K562 (cell line): ENCODE data around the gene CDC42BPB. TPM values are rescaled to one million over a fixed set of nuclear protein-coding genes. Genes with fewer than 3 reads are reported as not detected.

Source experiments
- ATAC-seq: fragments of 200-7000 bp; cut with Tn5 transposase; 3 replicates; pipeline ENCODE4 v1.9.1; 2020; ENCODE audit warnings: moderate library complexity
- BruUV-seq: library from RNA; stranded (reverse); fragments of 400-500 nt; replicated peaks from 2 replicates; lab custom pipeline; 2021; lab: Mats Ljungman, UMichigan
- CTCF ChIA-PET: fragments of 300-600 bp; formaldehyde crosslinking; extraction: SDS; loops from one replicate; lab custom pipeline; 2021; ENCODE audit warnings: low intra/inter-chr PET ratio; lab: Yijun Ruan, JAX
- POLR2A ChIA-PET: fragments of 300-600, 350-650 bp; sonication (Branson Sonifier 250); formaldehyde crosslinking; extraction: SDS; loops from one replicate; lab custom pipeline; 2021; ENCODE audit warnings: antibody characterized with exemption, inconsistent platforms; lab: Yijun Ruan, JAX
- DNase-seq, 4 experiments: peaks; one replicate each; pipeline versions ENCODE4 v3.0.0 to v3.0.0-alpha.2; 2011 to 2018; ENCODE audit warnings: low spot score in 3 of 4, mixed read lengths in 3 of 4; ENCODE audit errors: extremely low read depth in 1 of 4
- FAIRE-seq: peaks from 2 replicates; lab custom pipeline; 2011; peaks lifted over from hg19 to GRCh38; lab: Jason Lieb, UNC
- H2AFZ ChIP-seq: 2 replicates; pipeline ENCODE4 v1.6.0; 2011; ENCODE audit warnings: low read depth, low read length, control low read depth, inconsistent platforms
- H3K27ac ChIP-seq: fragments of 200-600 bp; 3 replicates; pipeline ENCODE4 v1.8.0; 2011; ENCODE audit warnings: low read depth, mild to moderate bottlenecking, control low read depth, inconsistent platforms, low read length, moderate library complexity, mixed read lengths; ENCODE audit errors: extremely low read depth
- H3K27me3 ChIP-seq, 2 experiments: fragments of 300-600 bp in 1 of 2; 2 replicates in 1 of 2; 3 replicates in 1 of 2; pipeline versions ENCODE4 v1.6.0 to v1.8.0; 2011; ENCODE audit warnings: inconsistent platforms in 2 of 2, low read length in 2 of 2, mild to moderate bottlenecking in 1 of 2, mixed read lengths in 1 of 2, moderate library complexity in 1 of 2; ENCODE audit not compliant: control insufficient read depth in 2 of 2, insufficient read depth in 2 of 2
- H3K36me3 ChIP-seq: fragments of 300-600 bp; 3 replicates; pipeline ENCODE4 v1.8.0; 2011; ENCODE audit warnings: mild to moderate bottlenecking, low read length, inconsistent platforms; ENCODE audit not compliant: control insufficient read depth, insufficient read depth
- H3K4me1 ChIP-seq, 2 experiments: fragments of 200-600 bp in 1 of 2; replicated peaks in 1 of 2; 2 replicates in 1 of 2; 3 replicates in 1 of 2; pipeline versions ENCODE4 v1.5.1 to v1.8.0; 2011; ENCODE audit warnings: inconsistent platforms in 2 of 2, low read length in 2 of 2, mild to moderate bottlenecking in 1 of 2, mixed read lengths in 1 of 2, moderate library complexity in 1 of 2; ENCODE audit not compliant: control insufficient read depth in 2 of 2, insufficient read depth in 2 of 2
- H3K4me2 ChIP-seq: 2 replicates; pipeline ENCODE4 v1.6.1; 2011; ENCODE audit warnings: low read length, control low read depth, inconsistent platforms, mixed read lengths; ENCODE audit not compliant: insufficient read depth
- H3K4me3 ChIP-seq: fragments of 200-600 bp; sonication (generic), shearing (Covaris generic); 2 replicates; pipeline ENCODE4 v1.5.1; 2016; ENCODE audit warnings: control low read depth, inconsistent platforms
- H3K79me2 ChIP-seq: fragments of 200-600 bp; 3 replicates; pipeline ENCODE4 v1.8.0; 2011; ENCODE audit warnings: low read length, inconsistent platforms; ENCODE audit not compliant: control insufficient read depth, insufficient read depth
- H3K9ac ChIP-seq, 2 experiments: 2 replicates each; pipeline versions ENCODE4 v1.6.0 to v1.6.1; 2011; ENCODE audit warnings: low read depth in 2 of 2, low read length in 2 of 2, control low read depth in 1 of 2, inconsistent platforms in 1 of 2, mild to moderate bottlenecking in 1 of 2, mixed read lengths in 1 of 2; ENCODE audit not compliant: insufficient read depth in 1 of 2
- H3K9me1 ChIP-seq: one replicate; pipeline ENCODE4 v1.6.0; 2011; ENCODE audit warnings: inconsistent platforms, mild to moderate bottlenecking, low read length, moderate library complexity; ENCODE audit not compliant: control insufficient read depth, insufficient read depth
- H3K9me3 ChIP-seq: replicated peaks from 2 replicates; pipeline ENCODE4 v1.5.1; 2011; ENCODE audit warnings: low read depth, low read length, inconsistent platforms; ENCODE audit not compliant: control insufficient read depth, insufficient read depth
- H4K20me1 ChIP-seq: replicated peaks from 2 replicates; pipeline ENCODE4 v1.6.1; 2011; ENCODE audit warnings: low read length, inconsistent platforms, mixed read lengths; ENCODE audit not compliant: control insufficient read depth, insufficient read depth
- ARID1B ChIP-seq: fragments of 450-650 bp; IDR thresholded peaks from 2 replicates; pipeline ENCODE4 v1.6.1; 2016; ENCODE audit warnings: antibody characterized with exemption, mild to moderate bottlenecking, inconsistent platforms
- BCL6 ChIP-seq: fragments of 250-450 bp; sonication (Bioruptor Pico); IDR thresholded peaks from 2 replicates; pipeline ENCODE4 v1.4.0; 2020
- CREM ChIP-seq: IDR thresholded peaks from 2 replicates; pipeline ENCODE4 v1.6.1; 2014; ENCODE audit warnings: antibody characterized with exemption, low read depth
- FOXA1 ChIP-seq: fragments of 450-650 bp; IDR thresholded peaks from 2 replicates; pipeline ENCODE4 v1.6.1; 2016; ENCODE audit warnings: mild to moderate bottlenecking, borderline replicate concordance
- FOXA3 ChIP-seq, 2 experiments: fragments of 450-650 bp in 1 of 2; sonication (generic) in 1 of 2; formaldehyde crosslinking; IDR thresholded peaks in 1 of 2; conservative IDR thresholded peaks in 1 of 2; 2 replicates each; pipeline versions ENCODE4 v1.4.0 to v1.8.0; 2020 to 2022; ENCODE audit warnings: mild to moderate bottlenecking in 2 of 2, missing genetic modification reagents in 1 of 2
- KAT7 ChIP-seq: sonication (generic); formaldehyde crosslinking; IDR thresholded peaks from 2 replicates; pipeline ENCODE4 v1.8.0; 2022; ENCODE audit warnings: missing genetic modification reagents, mild to moderate bottlenecking, borderline replicate concordance
- KDM1A ChIP-seq, 2 experiments: fragments of 450-650 bp; IDR thresholded peaks; 2 replicates each; pipeline ENCODE4 v1.6.1; 2016; ENCODE audit warnings: mild to moderate bottlenecking in 2 of 2
- RB1 ChIP-seq: fragments of 450-650 bp; IDR thresholded peaks from 2 replicates; pipeline ENCODE4 v1.6.1; 2017; ENCODE audit warnings: low read depth, mild to moderate bottlenecking
- RFX1 ChIP-seq: fragments of 450-650 bp; IDR thresholded peaks from 2 replicates; pipeline ENCODE4 v1.6.1; 2016; ENCODE audit warnings: mild to moderate bottlenecking, moderate library complexity
- RUNX1 ChIP-seq: sonication (generic); IDR thresholded peaks from 2 replicates; pipeline ENCODE4 v1.6.1; 2016; ENCODE audit warnings: antibody characterized with exemption, low read depth
- SNIP1 ChIP-seq: fragments of 450-650 bp; IDR thresholded peaks from 2 replicates; pipeline ENCODE4 v1.7.1; 2017; ENCODE audit warnings: low read depth, mild to moderate bottlenecking
- SREBF2 ChIP-seq: sonication (generic); formaldehyde crosslinking; IDR thresholded peaks from 2 replicates; pipeline ENCODE4 v1.4.0; 2020; ENCODE audit warnings: mild to moderate bottlenecking, missing genetic modification reagents
- U2AF2 ChIP-seq: fragments of 200-400 bp; formaldehyde crosslinking; optimal IDR thresholded peaks from 2 replicates; pipeline ENCODE3; 2017; ENCODE audit warnings: low read depth, mild to moderate bottlenecking, low read length
- ZFX ChIP-seq: sonication (generic); formaldehyde crosslinking; IDR thresholded peaks from 2 replicates; pipeline ENCODE4 v1.8.0; 2022; ENCODE audit warnings: mild to moderate bottlenecking, missing genetic modification reagents, moderate library complexity
- ZNF408 ChIP-seq: fragments of 250-450 bp; sonication (Bioruptor Pico); IDR thresholded peaks from 2 replicates; pipeline ENCODE4 v1.4.0; 2020; ENCODE audit warnings: low read depth, mild to moderate bottlenecking, moderate library complexity
- WGBS: fragments of 100-300 bp; shearing (Covaris generic); methylation state at CpG from one replicate; pipeline ENCODE4 v1.1.6; 2016; ENCODE audit warnings: low coverage, mixed read lengths; ENCODE audit not compliant: insufficient coverage; ENCODE audit errors: missing lambda C conversion rate; 5-methylcytosine and 5-hydroxymethylcytosine counted together
- in situ Hi-C: fragments of 300-500 bp; cut with MboI; formaldehyde crosslinking; loops from 4 replicates; pipeline ENCODE4 v1.15.0; 2018; ENCODE audit warnings: inconsistent platforms, mixed read lengths
- intact Hi-C: fragments of 100-400 bp; cut with micrococcal nuclease; formaldehyde crosslinking; loops from 2 replicates; pipeline ENCODE4 v1.14.2; 2022
- polyA plus RNA-seq, 8 experiments: library from polyadenylated mRNA; depleted of rRNA in 4 of 8; stranded (reverse) in 5 of 8; unstranded in 3 of 8; fragments of >200 nt; fragmentation: Nextera tagmentation in 2 of 8; fragmentation: Illumina TruSeq in 1 of 8; extraction: Ambion mirVana in 2 of 8; extraction: Trizol in 1 of 8; gene quantifications; 2 replicates each; pipeline versions ENCODE4 v1.2.1 to v1.2.3, GENCODE V29; 2011 to 2014; ENCODE audit warnings: inconsistent platforms in 1 of 8, missing spikeins in 1 of 8
- total RNA-seq, 7 experiments: library from RNA; depleted of rRNA in 6 of 7; stranded (reverse); fragments of >200 nt in 6 of 7; fragmentation: Illumina TruSeq in 2 of 7; extraction: Trizol in 2 of 7; gene quantifications; 2 replicates each; pipeline versions ENCODE4 v1.2.1 to v1.2.3, GENCODE V29; 2011 to 2021; ENCODE audit warnings: low replicate concordance in 1 of 7
- TF ChIP-seq, protein P1 (sequence below): sonication (generic); formaldehyde crosslinking; IDR thresholded peaks from 2 replicates; pipeline ENCODE4 v1.9.0; 2022; ENCODE audit warnings: mild to moderate bottlenecking, missing genetic modification reagents

CDC42BPB gene
- total and polyA plus RNA-seq, 9 of the 15 experiments (the other 6 are each of a cell fraction or from before 2014, with no cell fraction given), result 0.07 to 24.3 (median 12.6) TPM

DNA sequence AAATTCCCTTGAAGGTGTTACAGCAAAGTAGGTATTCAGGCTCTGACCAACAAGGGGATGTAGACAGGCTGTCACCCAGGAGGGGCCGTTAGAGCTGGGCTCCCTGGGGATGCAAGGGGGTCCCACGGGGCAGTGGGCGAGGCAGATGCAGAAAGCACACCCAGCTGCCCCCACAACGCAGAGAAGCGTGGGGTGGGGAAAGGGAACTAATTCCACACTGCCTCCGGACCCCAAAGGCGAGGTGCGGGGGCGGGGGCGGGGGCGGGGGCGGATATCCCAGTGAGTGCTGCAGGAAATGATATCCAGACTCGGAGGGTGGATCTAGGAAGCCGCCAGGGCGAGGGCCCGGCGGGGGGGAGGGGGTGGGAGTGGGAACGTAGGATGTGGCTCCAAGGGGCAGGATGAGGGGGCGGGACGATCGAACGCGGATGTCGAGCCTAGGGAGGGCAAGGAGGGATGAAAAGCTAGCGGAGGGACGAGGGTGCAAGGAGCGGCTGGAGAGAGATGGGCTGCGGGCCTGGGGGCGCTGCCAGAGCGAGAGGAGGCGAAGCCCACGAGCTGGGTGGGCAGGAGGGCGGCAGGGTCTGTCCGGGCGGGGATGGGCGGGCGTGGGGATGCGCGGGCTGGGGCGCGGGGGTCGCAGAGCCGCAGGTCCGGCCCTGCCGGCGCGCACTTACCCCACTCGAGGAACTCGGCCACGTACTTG is 874 bp downstream of the CDC42BPB start (continued):
- TF ChIP-seq ARID1B (no peak), FOXA3 (CRISPR knock-in tag; conservative IDR thresholded peaks at IDR 0.05 in 1 of 2, IDR thresholded peaks at IDR 0.05 in 1 of 2) (no peak), KDM1A (IDR thresholded peaks at IDR 0.05) (peak in 1 of 2 experiments; percentile 18; a peak in 1 of 4 replicates)

DNA sequence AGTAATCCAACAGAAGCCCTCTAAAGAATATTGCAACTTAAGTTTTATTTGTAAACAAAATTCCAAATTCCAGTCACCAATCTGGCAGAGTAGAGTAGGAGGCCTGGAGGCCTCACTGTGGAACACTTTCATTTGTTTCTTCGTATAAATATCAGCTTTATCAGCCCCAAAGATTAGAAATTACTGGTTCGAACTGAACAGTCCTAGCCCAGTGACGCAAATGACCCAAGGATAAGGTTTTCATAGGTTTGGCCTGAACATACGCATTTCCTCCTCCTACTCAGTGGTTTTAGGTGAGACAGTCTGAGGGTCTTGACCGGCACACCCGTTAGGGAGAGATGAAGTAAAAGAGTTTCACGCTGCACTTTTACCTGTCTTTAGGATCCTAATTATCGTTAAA is 1.7 kb downstream of the CDC42BPB start:
- peak overlapping the region; percentile 55 for H3K4me3 ChIP-seq
- no peaks in the 10 kb centered on the region for H4K20me1 ChIP-seq
- no peaks in the 10 kb centered on the region for H3K36me3 ChIP-seq
- FAIRE-seq, result no peak
- ATAC-seq, result 0 out of 3 replicates have a peak, but pooled peaks have one; percentile 4
- BruUV-seq, result TSS peak; percentile 75
- intact Hi-C loops, result no loop called here
- peaks cover 14 to 26% of the 10 kb centered on the region in 2 experiments; a peak in 4 of 5 replicates for H3K4me1 ChIP-seq
- ChIA-PET CTCF (no interaction called here), POLR2A (interaction anchor here (0.6 to 1.0 kb wide), 3 partner anchors 18 to 114 kb away, joined by 3 to 4 read pairs (median 3); no protein-coding TSS in a partner anchor)
- in situ Hi-C loops, result no loop called here
- peak; percentile 41; the same call in 1 of the 2 replicates for TF ChIP-seq CREM
- TF ChIP-seq RFX1, result no peak
- TF ChIP-seq, protein P1, sequence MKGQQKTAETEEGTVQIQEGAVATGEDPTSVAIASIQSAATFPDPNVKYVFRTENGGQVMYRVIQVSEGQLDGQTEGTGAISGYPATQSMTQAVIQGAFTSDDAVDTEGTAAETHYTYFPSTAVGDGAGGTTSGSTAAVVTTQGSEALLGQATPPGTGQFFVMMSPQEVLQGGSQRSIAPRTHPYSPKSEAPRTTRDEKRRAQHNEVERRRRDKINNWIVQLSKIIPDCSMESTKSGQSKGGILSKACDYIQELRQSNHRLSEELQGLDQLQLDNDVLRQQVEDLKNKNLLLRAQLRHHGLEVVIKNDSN (CRISPR knock-in tag), result no peak
- no peak for TF ChIP-seq RUNX1
- no peak for TF ChIP-seq U2AF2
- TF ChIP-seq KAT7 (CRISPR knock-in tag), result no peak
- no peak for TF ChIP-seq FOXA1
- 0 out of 2 replicates have a peak, but pooled peaks have one; percentile 23 for TF ChIP-seq ZFX (CRISPR knock-in tag)
- TF ChIP-seq RB1, result no peak
- TF ChIP-seq ZNF408, result no peak
- TF ChIP-seq BCL6 (CRISPR knock-in tag), result no peak
- no peak for TF ChIP-seq SREBF2 (CRISPR knock-in tag)
- no peak for TF ChIP-seq SNIP1
- H3K27ac ChIP-seq, result peak overlapping the region; percentile 1; the same call in 2 of the 3 replicates
- WGBS, result 22% methylated on average over 8 of the region's 8 CpGs
- no peaks in the 10 kb centered on the region for H3K9me1 ChIP-seq
- peak overlapping the region; percentile 26 for H2AFZ ChIP-seq
- peak overlapping the region in 1 of 2 experiments; percentile 49; a peak in 2 of 4 replicates for H3K9ac ChIP-seq
- peaks cover 32% of the 10 kb centered on the region for H3K79me2 ChIP-seq
- peak overlapping the region; percentile 73 for H3K4me2 ChIP-seq
- H3K9me3 ChIP-seq, result no peaks in the 10 kb centered on the region
- peak in 1 of 4 experiments; percentile 37 for DNase-seq
- H3K27me3 ChIP-seq, result no peaks in the 10 kb centered on the region
